CD4-positive, alpha-beta memory T cell (primary cell): Measurements from ENCODE around the gene JPH2. TPM values are rescaled to one million over a fixed set of nuclear protein-coding genes. Genes with fewer than 3 reads are reported as not detected.

Source experiments
- CTCF ChIA-PET: fragments of 350-600 bp; sonication (Branson Sonifier 250); formaldehyde crosslinking; loops from one replicate; lab custom pipeline; 2021; ENCODE audit warnings: inconsistent platforms; ENCODE audit not compliant: partially characterized antibody; lab: Charles Lee
- POLR2A ChIA-PET: fragments of 350-600 bp; sonication (Branson Sonifier 250); formaldehyde crosslinking; loops from one replicate; lab custom pipeline; 2021; ENCODE audit not compliant: partially characterized antibody; lab: Charles Lee
- DNase-seq, 5 donors: peaks; one replicate each; pipeline versions ENCODE4 v3.0.0 to v3.0.0-alpha.2; 2020 to 2022; ENCODE audit warnings: mixed read lengths in 1 of 5
- H3K27ac ChIP-seq: one replicate; pipeline ENCODE4 v1.7.0; 2013; ENCODE audit warnings: low read depth, low read length
- H3K27me3 ChIP-seq: 2 replicates; pipeline ENCODE4 v1.7.0; 2013; ENCODE audit warnings: mild to moderate bottlenecking, low read length, moderate library complexity; ENCODE audit not compliant: insufficient read depth
- H3K36me3 ChIP-seq: 2 replicates; pipeline ENCODE4 v1.7.0; 2013; ENCODE audit warnings: mild to moderate bottlenecking, low read length, moderate library complexity; ENCODE audit not compliant: insufficient read depth
- H3K4me1 ChIP-seq: 2 replicates; pipeline ENCODE4 v1.7.0; 2013; ENCODE audit warnings: mild to moderate bottlenecking, low read length, moderate library complexity; ENCODE audit not compliant: insufficient read depth
- H3K4me3 ChIP-seq, 2 donors: one replicate each; pipeline ENCODE4 v1.7.0; 2013; ENCODE audit warnings: low read length in 2 of 2, mild to moderate bottlenecking in 1 of 2
- H3K9me3 ChIP-seq, 2 donors: one replicate each; pipeline ENCODE4 v1.7.0; 2013; ENCODE audit warnings: low read length in 2 of 2, control low read depth in 1 of 2; ENCODE audit not compliant: control insufficient read depth in 1 of 2
- H3K27ac Mint-ChIP-seq, 7 donors: one replicate each; pipeline ENCODE4 v1.8.0; 2020 to 2021; ENCODE audit warnings: mixed read lengths in 7 of 7, mild to moderate bottlenecking in 6 of 7, inconsistent platforms in 3 of 7, moderate library complexity in 3 of 7
- H3K27me3 Mint-ChIP-seq, 2 donors: one replicate each; pipeline ENCODE4 v1.8.0; 2020 to 2021; ENCODE audit warnings: mixed read lengths in 2 of 2
- H3K36me3 Mint-ChIP-seq, 2 donors: one replicate each; pipeline ENCODE4 v1.8.0; 2020 to 2021; ENCODE audit warnings: mixed read lengths in 2 of 2, inconsistent platforms in 1 of 2, mild to moderate bottlenecking in 1 of 2
- H3K4me1 Mint-ChIP-seq, 4 donors: one replicate each; pipeline ENCODE4 v1.8.0; 2020 to 2021; ENCODE audit warnings: mixed read lengths in 4 of 4, mild to moderate bottlenecking in 1 of 4
- H3K4me3 Mint-ChIP-seq, 8 donors: one replicate each; pipeline ENCODE4 v1.8.0; 2020 to 2021; ENCODE audit warnings: mixed read lengths in 8 of 8, mild to moderate bottlenecking in 7 of 8, moderate library complexity in 6 of 8, inconsistent platforms in 3 of 8
- H3K9me3 Mint-ChIP-seq, 8 donors: one replicate each; pipeline ENCODE4 v1.8.0; 2020 to 2021; ENCODE audit warnings: mixed read lengths in 8 of 8, mild to moderate bottlenecking in 5 of 8, inconsistent platforms in 3 of 8, moderate library complexity in 1 of 8
- intact Hi-C: fragments of 100-400 bp; cut with micrococcal nuclease; formaldehyde crosslinking; loops from one replicate; pipeline ENCODE4 v1.15.1; 2023
- polyA plus RNA-seq, 2 donors: library from polyadenylated mRNA; unstranded; fragments of 300-500 nt; fragmentation: Illumina TruSeq; gene quantifications; one replicate each; pipeline ENCODE4 v1.2.3, GENCODE V29; 2021
- total RNA-seq, 2 experiments: library from RNA; stranded (reverse); gene quantifications; one replicate each; pipeline ENCODE4 v1.2.3, GENCODE V29; 2021

JPH2 gene
- total and polyA plus RNA-seq, 4 experiments from 2014 or later: not detected

GRCh38 chr20:44208165-44208564 lies 21.2 kb upstream of the JPH2 start:
- Histone ChIP-seq H3K36me3 (peaks cover 12% of the 10 kb centered on the region), H3K4me3 (no peak overlapping the region), H3K27me3 (no peaks in the 10 kb centered on the region), H3K4me1 (peaks cover 45% of the 10 kb centered on the region), H3K9me3 (no peaks in the 10 kb centered on the region), H3K27ac (no peak overlapping the region)
- ChIA-PET CTCF (interaction anchor here (1.0 to 14.4 kb wide), 4 partner anchors 9 to 475 kb away, joined by 3 to 669 read pairs (median 5); partner anchors contain the start of gene FITM2), POLR2A (interaction anchor here (1.5 kb wide), 1 partner anchor 10 kb away, joined by 4 read pairs; no protein-coding TSS in a partner anchor)
- peak overlapping the region in 5 of 8 donors; percentile 85 to 99 (median 97) for H3K4me3 Mint-ChIP-seq
- H3K9me3 Mint-ChIP-seq: no peaks in the 10 kb centered on the region
- peaks cover 37 to 71% (median 47%) of the 10 kb centered on the region in 4 donors for H3K4me1 Mint-ChIP-seq
- no peak for DNase-seq
- peak overlapping the region in 3 of 7 donors; percentile 34 to 90 (median 54) for H3K27ac Mint-ChIP-seq
- peaks cover 14 to 63% of the 10 kb centered on the region in 2 donors for H3K36me3 Mint-ChIP-seq
- intact Hi-C loops: no loop called here
- no peaks in the 10 kb centered on the region for H3K27me3 Mint-ChIP-seq

- peak overlapping the region in 4 of 8 donors; percentile 7 to 61 (median 14) for H3K4me3 Mint-ChIP-seq
- H3K9me3 ChIP-seq: no peaks in the 10 kb centered on the region
- H3K36me3 ChIP-seq: peaks cover 20% of the 10 kb centered on the region
- H3K36me3 Mint-ChIP-seq: peaks cover 18 to 71% of the 10 kb centered on the region in 2 donors
- ChIA-PET CTCF (interaction anchor here (14.4 kb wide), 1 partner anchor 105 kb away, joined by 669 read pairs; the partner anchor contains the start of gene FITM2), POLR2A (no interaction called here)
- H3K4me1 ChIP-seq: peaks cover 37% of the 10 kb centered on the region
- no peaks in the 10 kb centered on the region for H3K27me3 ChIP-seq
- H3K27me3 Mint-ChIP-seq: no peaks in the 10 kb centered on the region
- peak overlapping the region in 3 of 7 donors; percentile 23 to 83 (median 68) for H3K27ac Mint-ChIP-seq
- no peak overlapping the region for H3K4me3 ChIP-seq
- DNase-seq: no peak
- H3K27ac ChIP-seq: no peak overlapping the region
- peaks cover 40 to 63% (median 46%) of the 10 kb centered on the region in 4 donors for H3K4me1 Mint-ChIP-seq
- H3K9me3 Mint-ChIP-seq: no peaks in the 10 kb centered on the region
- intact Hi-C loops: no loop called here
Observed at GRCh38 chr20:44207126-44207723, 20.2 kb upstream of the JPH2 start.

GRCh38 chr20:44206132-44206531 lies 19.1 kb upstream of the JPH2 start:
- no peak overlapping the region for H3K4me3 Mint-ChIP-seq
- peaks cover 28% of the 10 kb centered on the region for H3K36me3 ChIP-seq
- CTCF ChIA-PET: interaction anchor here (1.0 kb wide), 1 partner anchor 16 kb away, joined by 3 read pairs; no protein-coding TSS in a partner anchor
- no peaks in the 10 kb centered on the region for H3K27me3 ChIP-seq
- no peak overlapping the region for H3K27ac ChIP-seq
- intact Hi-C loops: no loop called here
- H3K4me1 Mint-ChIP-seq: peaks cover 31 to 54% (median 40%) of the 10 kb centered on the region in 4 donors
- H3K4me3 ChIP-seq: no peak overlapping the region
- H3K27ac Mint-ChIP-seq: peak overlapping the region in 1 of 7 donors; percentile 39
- POLR2A ChIA-PET: no interaction called here
- H3K36me3 Mint-ChIP-seq: peaks cover 26 to 78% of the 10 kb centered on the region in 2 donors
- peaks cover 27% of the 10 kb centered on the region for H3K4me1 ChIP-seq
- H3K9me3 ChIP-seq: no peaks in the 10 kb centered on the region
- H3K27me3 Mint-ChIP-seq: no peaks in the 10 kb centered on the region
- DNase-seq: no peak
- peaks cover 0 to 2% (median 0%) of the 10 kb centered on the region in 8 donors for H3K9me3 Mint-ChIP-seq

- CTCF ChIA-PET: interaction anchor here (1.6 kb wide), 1 partner anchor 14 kb away, joined by 4 read pairs; no protein-coding TSS in a partner anchor
- Mint-ChIP-seq H3K27me3 (no peaks in the 10 kb centered on the region), H3K4me1 (peaks cover 34 to 50% (median 42%) of the 10 kb centered on the region in 4 donors)
Observed at GRCh38 chr20:44204832-44205215, 17.8 kb upstream of the JPH2 start.

GRCh38 chr20:44204156-44204831 lies 17.3 kb upstream of the JPH2 start:
- peak overlapping the region in 1 of 7 donors; percentile 4 for H3K27ac Mint-ChIP-seq
- ChIA-PET CTCF (interaction anchor here (1.6 kb wide), 1 partner anchor 14 kb away, joined by 4 read pairs; no protein-coding TSS in a partner anchor), POLR2A (no interaction called here)
- H3K36me3 ChIP-seq: peaks cover 34% of the 10 kb centered on the region
- peaks cover 21% of the 10 kb centered on the region for H3K4me1 ChIP-seq
- peaks cover 34 to 50% (median 41%) of the 10 kb centered on the region in 4 donors for H3K4me1 Mint-ChIP-seq
- H3K9me3 ChIP-seq: no peaks in the 10 kb centered on the region
- no peak overlapping the region for H3K4me3 Mint-ChIP-seq
- H3K27ac ChIP-seq: no peak overlapping the region
- H3K36me3 Mint-ChIP-seq: peaks cover 42 to 82% of the 10 kb centered on the region in 2 donors
- H3K27me3 ChIP-seq: no peaks in the 10 kb centered on the region
- no peak for DNase-seq
- peaks cover 0 to 2% (median 0%) of the 10 kb centered on the region in 8 donors for H3K9me3 Mint-ChIP-seq
- intact Hi-C loops: no loop called here
- H3K27me3 Mint-ChIP-seq: no peaks in the 10 kb centered on the region
- H3K4me3 ChIP-seq: no peak overlapping the region

More at GRCh38 chr20:44204832-44205215, 17.8 kb upstream of the JPH2 start:
- Mint-ChIP-seq H3K27ac (no peak overlapping the region), H3K4me3 (no peak overlapping the region), H3K9me3 (peaks cover 0 to 2% (median 0%) of the 10 kb centered on the region in 8 donors), H3K36me3 (peaks cover 37 to 79% of the 10 kb centered on the region in 2 donors)
- DNase-seq: no peak
- Histone ChIP-seq H3K27me3 (no peaks in the 10 kb centered on the region), H3K4me1 (peaks cover 27% of the 10 kb centered on the region), H3K36me3 (peaks cover 34% of the 10 kb centered on the region), H3K9me3 (no peaks in the 10 kb centered on the region), H3K4me3 (no peak overlapping the region), H3K27ac (no peak overlapping the region)
- POLR2A ChIA-PET: no interaction called here
- intact Hi-C loops: no loop called here

GRCh38 chr20:44203161-44203560 lies 16.2 kb upstream of the JPH2 start:
- DNase-seq: no peak
- Histone ChIP-seq H3K9me3 (no peaks in the 10 kb centered on the region), H3K4me1 (peaks cover 10% of the 10 kb centered on the region), H3K27me3 (no peaks in the 10 kb centered on the region), H3K4me3 (no peak overlapping the region), H3K36me3 (peaks cover 34% of the 10 kb centered on the region), H3K27ac (no peak overlapping the region)
- intact Hi-C loops: no loop called here
- ChIA-PET POLR2A (no interaction called here), CTCF (interaction anchor here (1.0 to 1.3 kb wide), 3 partner anchors 13 to 108 kb away, joined by 4 to 7 read pairs (median 4); partner anchors contain the start of gene FITM2)
- peaks cover 28 to 44% (median 35%) of the 10 kb centered on the region in 4 donors for H3K4me1 Mint-ChIP-seq
- H3K27ac Mint-ChIP-seq: peak overlapping the region in 1 of 7 donors; percentile 15
- H3K4me3 Mint-ChIP-seq: no peak overlapping the region
- H3K9me3 Mint-ChIP-seq: peaks cover 0 to 2% (median 0%) of the 10 kb centered on the region in 8 donors
- H3K27me3 Mint-ChIP-seq: no peaks in the 10 kb centered on the region
- peaks cover 43 to 79% of the 10 kb centered on the region in 2 donors for H3K36me3 Mint-ChIP-seq

- peaks cover 57 to 83% of the 10 kb centered on the region in 2 donors for H3K36me3 Mint-ChIP-seq
- Histone ChIP-seq H3K27ac (no peak overlapping the region), H3K4me3 (no peak overlapping the region), H3K4me1 (no peaks in the 10 kb centered on the region), H3K36me3 (peaks cover 47% of the 10 kb centered on the region), H3K9me3 (no peaks in the 10 kb centered on the region), H3K27me3 (no peaks in the 10 kb centered on the region)
- POLR2A ChIA-PET: no interaction called here
- no peak for DNase-seq
- intact Hi-C loops: no loop called here
- H3K27ac Mint-ChIP-seq: no peak overlapping the region
- H3K4me3 Mint-ChIP-seq: no peak overlapping the region
- peaks cover 15 to 23% (median 21%) of the 10 kb centered on the region in 4 donors for H3K4me1 Mint-ChIP-seq
- CTCF ChIA-PET: no interaction called here
- no peaks in the 10 kb centered on the region for H3K27me3 Mint-ChIP-seq
- H3K9me3 Mint-ChIP-seq: peaks cover 0 to 2% (median 0%) of the 10 kb centered on the region in 8 donors
Observed at GRCh38 chr20:44200983-44201382, 14.0 kb upstream of the JPH2 start.
